HG02981 (cell line): ENCODE measurements around the gene MUS81.
"Not testable (repeated sequence)": the region's sequence is repeated elsewhere in the genome, so short reads cannot be mapped to it uniquely, and the experiment has no call there.

Experiments
- ATAC-seq: cut with Tn5 transposase; IDR thresholded peaks from one replicate; pipeline ENCODE4 v1.9.1; 2021; ENCODE audit warnings: mild to moderate bottlenecking, moderate library complexity; ENCODE audit not compliant: unreplicated experiment

Gene MUS81

DNA sequence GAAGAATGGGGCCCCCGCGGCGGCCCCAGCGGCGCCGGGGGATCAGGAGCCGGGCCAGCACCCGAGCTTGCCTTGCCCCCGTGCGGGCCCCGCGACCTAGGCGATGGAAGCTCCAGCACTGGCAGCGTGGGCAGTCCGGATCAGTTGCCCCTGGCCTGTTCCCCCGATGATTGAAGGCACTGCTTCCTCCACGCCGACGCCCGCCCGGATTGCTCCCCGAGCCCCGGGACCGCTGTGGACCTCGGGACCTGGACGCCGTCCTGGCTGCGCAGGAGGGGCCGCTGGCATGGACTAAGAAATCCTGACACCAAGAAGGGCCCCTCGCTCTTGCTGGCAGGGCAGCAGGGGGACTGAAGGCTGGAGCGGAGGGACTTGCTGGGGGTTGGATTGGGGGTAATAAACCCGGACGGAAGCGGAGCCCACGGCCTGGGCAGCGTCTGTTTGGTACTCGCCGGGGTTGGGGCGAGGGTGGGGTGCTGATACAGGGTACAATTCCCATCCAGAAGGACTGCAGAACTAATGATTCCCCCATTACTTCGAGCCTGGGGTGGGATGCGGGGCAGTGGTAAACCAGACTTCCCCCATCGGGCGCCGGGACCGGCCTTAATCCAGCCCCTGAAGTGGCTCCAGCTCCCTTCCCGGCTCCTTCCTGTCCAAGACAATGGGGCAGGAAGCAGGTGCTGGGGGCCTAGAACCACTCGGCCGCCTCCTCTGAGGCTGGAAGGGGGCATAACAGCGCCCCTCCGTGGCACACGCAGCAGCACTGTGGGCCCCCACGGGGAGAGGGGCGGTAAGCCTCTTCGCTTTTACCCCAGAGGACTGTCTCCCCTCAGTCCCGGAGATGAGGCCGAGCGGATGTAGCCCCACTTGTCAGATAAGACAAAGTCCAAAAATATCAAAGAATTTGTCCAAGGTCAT is 31.2 kb downstream of the MUS81 start:
- ATAC-seq: no peak

DNA sequence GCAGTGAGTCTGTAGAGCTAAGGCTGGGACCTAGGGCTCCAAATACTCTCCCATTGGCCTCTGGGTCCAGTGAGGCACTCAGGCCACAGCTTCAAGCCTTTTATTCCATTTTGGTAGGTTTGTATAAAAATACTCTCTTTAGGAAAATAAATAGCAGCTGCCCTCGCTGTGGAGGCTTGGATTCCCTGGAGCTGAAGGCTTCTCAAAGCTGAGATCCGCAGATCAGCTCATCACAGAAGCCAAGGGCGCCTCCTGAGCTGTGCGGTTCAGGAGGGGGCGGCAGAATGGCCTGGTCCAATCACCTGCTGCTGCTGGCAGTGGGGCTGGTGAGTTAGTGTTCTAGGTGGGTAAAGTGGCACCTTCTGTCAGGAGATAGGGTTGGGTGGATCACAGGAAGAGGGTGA is 31.9 kb downstream of the MUS81 start:
- not testable (repeated sequence) for ATAC-seq

- ATAC-seq: no peak
Observed at GRCh38 chr11:65892661-65893317, 32.6 kb downstream of the MUS81 start.

DNA sequence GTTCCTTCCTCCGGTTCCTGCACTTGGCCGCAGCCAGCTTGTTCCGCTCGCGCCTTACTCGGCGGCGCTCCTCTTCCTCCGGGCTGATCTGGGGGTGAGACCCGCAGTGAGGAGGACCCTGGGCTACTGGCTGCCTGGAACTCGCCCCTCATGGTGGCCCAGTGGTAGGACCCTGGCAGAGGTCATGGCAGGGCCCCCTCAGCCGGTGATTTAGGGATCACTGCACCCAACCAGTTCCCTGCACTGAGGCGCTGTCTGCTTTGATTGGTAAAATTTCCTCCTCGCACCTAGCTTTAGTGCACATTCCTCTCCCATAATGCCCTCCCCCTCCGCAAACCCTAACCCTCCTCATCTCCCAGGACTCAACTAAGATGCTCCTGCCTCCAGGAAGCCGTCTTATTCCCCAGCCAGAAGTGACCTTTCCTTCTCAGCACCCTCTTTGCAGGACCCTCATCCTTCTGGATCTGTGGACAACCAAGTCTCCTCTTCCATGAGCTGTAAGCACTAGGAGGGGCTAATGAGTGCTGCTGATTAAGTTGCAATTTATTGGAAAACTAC is 33.9 kb downstream of the MUS81 start:
- ATAC-seq: no peak

GRCh38 chr11:65895482-65895981 is 35.3 kb downstream of the MUS81 start:
- ATAC-seq: no peak

DNA sequence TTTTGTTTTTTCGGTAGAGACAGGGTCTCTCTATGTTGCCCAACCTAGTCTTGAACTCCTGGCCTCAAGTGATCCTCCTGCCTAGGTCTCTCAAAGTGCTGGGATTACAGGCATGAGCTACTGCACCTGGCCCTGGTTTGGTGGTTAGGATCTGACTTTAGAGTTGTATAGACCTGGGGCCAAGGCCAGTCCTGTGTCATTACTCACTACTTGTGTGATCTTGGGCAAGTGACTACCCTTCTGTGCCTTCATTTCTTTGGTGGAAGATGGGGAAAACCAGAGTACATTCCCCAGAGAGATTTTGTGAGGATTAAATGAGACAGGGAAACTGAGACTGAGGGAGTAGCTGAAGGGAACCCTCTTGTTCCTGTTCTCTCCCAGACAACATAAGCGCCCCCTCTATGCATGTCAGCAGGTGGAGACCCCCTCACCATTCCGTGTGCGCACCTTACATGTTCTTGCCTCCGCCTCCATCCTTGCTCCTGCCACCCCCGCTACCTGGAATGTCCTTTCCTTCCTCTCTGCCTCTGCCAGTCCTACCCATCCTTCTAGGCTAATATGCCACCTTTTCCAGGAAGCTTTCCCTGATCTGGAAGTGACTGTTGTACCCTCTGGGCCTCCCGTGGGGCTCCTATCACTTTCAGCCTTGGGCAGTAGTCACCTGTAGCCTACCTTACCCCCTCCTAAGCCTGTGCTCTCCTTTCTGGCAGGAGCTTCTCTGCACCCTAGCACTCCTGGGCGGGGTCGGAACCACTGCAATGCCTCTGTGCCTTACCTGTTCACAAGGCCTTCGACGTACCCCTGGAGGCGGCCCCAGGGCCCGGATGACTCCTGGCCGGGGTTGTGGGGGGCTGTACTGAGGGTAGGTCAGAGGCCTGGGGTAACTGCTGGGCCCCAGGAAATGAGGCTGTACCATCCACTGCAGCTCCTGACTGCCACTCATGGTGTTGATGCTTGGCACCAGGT is 36.1 kb downstream of the MUS81 start:
- ATAC-seq: no peak

- ATAC-seq: no peak
Observed at GRCh38 chr11:65897020-65897471, 36.8 kb downstream of the MUS81 start.

GRCh38 chr11:65898656-65899355 is 38.6 kb downstream of the MUS81 start:
- no peak for ATAC-seq

- ATAC-seq: no peak
Observed at GRCh38 chr11:65899356-65900124, 39.3 kb downstream of the MUS81 start.

DNA sequence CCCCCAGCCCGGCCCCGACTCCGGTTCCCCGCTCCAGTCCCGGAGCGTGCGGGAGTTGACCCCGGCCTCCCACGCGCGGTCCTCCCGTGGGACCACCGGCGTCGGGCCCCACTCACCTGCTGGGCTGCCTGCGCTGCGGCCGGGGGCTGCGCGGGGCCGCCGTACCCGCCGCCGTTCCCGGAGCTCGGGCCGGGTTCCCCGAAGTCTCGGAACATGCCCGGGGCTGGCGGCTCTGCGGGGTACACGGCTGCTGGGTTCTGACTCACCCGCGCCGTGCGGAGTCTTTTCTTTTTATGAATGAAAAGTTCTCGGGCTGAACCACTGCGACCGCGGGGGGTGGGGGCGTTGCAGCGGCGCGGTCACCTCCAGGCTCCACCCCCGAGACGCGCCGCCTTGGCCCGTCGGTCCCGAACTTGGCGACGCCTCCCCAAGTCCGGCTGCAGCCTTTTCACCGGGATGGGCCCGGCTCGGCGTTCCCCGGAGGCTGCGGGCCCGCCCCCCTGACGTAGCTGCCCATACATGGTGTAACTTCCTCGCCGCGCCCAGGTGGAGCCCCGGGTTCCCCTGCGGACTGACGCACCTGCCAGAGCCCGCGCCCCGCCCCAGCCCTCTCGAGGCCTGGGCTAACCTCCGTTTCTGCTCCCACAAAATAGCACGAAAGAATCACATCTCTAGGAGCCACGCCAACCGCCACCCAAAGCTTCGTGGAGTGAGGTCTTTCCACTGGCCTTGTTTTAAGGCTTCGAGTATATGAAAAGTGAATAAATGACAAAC is 40.1 kb downstream of the MUS81 start, which contains the start of gene FOSL1:
FOSL1 (minus strand) TSS at position 264 of the 774 bp plus-strand sequence; CDS start at position 215, 49 bp downstream.
- ATAC-seq: peak; percentile 74

DNA sequence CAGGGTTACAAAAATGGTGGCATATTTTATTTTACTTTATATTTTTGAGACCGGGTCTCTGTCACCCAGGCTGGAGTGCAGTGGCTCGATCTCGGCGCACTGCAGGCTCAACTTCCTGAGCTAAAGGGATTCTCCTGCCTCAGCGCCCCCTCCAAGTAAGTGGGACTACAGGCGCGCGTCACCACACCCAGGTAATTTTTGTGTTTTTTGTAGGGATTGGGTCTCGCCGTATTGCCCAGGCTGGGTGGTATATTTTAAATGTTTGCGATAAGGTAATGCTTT is 40.6 kb downstream of the MUS81 start:
- ATAC-seq: no peak

GRCh38 chr11:65903068-65903481 is 42.8 kb downstream of the MUS81 start:
- no peak for ATAC-seq

DNA sequence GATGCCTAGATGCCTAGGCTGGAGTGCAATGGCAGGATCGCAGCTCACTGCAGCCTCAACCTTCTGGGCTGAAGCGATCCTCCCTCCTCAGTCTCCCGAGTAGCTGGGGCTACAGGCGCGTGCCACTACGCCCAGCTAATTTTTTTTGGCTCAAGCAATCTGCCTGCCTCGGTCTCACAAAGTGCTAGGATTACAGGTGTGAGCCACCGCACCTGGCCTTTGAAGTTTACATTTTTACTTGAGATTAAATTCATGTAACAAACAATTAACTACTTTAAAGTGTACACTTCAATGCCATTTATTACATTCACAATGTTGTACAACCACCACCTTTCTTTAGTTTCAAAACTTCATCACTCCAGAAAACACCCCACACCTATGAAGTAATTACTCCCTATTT is 43.5 kb downstream of the MUS81 start:
- ATAC-seq: no peak

DNA sequence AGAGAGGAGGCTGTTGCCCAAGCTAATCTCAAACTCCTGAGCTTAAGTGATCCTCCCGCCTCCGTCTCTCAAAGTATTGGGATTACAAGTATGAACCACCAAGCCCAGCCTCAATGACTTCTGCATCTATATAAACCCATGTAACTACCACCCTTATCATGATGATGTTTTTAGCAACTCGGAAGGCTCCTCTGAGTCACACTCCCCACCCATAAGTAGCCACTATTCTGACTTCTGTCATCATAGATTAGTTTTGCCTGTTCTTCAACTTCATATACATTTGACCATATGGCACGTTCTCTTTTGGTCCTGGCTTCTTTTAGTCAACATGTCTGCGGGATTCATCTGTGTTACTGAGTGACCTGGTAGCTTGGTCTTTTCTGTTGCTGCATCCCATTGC is 46.4 kb downstream of the MUS81 start:
- ATAC-seq: no peak

DNA sequence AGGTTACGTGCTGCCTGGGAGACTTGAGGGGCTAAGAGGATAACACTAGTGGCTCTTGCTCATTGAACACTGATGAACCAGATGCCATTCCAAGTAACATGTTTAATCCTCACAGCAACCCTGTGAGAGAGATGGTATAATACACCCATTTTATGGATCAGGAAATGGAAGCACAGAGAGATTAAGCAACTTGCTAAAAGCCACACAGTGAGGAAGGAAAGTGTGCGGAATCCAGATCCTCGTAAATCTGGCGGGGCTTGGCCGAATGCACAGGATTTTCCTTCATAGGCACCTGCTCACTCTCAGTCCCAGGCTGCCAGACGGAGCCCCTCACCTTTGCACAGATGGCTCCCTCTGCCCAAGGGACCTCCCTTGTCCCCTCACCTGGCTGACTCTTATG is 47.6 kb downstream of the MUS81 start:
- no peak for ATAC-seq

- ATAC-seq: no peak
Observed at GRCh38 chr11:65911682-65912568, 51.7 kb downstream of the MUS81 start.

GRCh38 chr11:65912845-65913244 is 52.6 kb downstream of the MUS81 start:
- no peak for ATAC-seq
